ENCODE data around the gene ORM2. TPM values are rescaled to one million over a fixed set of nuclear protein-coding genes. Genes with fewer than 3 reads are reported as not detected.
"Not testable (repeated sequence)": the region's sequence is repeated elsewhere in the genome, so short reads cannot be mapped to it uniquely, and the experiment has no call there.

The ORM2 gene
- total RNA-seq, 1 donor from 2014 or later = 0.32 TPM

- intact Hi-C loops (cut with DNase I) = no loop called here
- peak; percentile 41 for DNase-seq (ENCODE audit: low spot score)
Measured at GRCh38 chr9:114311571-114312512, 17.8 kb upstream of the ORM2 start.

- peak; percentile 56 for DNase-seq (ENCODE audit: low spot score)
- intact Hi-C loops (cut with DNase I) = no loop called here
Measured at GRCh38 chr9:114312513-114312875, 17.2 kb upstream of the ORM2 start.

GRCh38 chr9:114313186-114313585 is 16.5 kb upstream of the ORM2 start:
- DNase-seq (ENCODE audit: low spot score) = peak; percentile 6
- intact Hi-C loops (cut with DNase I) = no loop called here

- intact Hi-C loops (cut with DNase I) = no loop called here
- peak; percentile 36 for DNase-seq (ENCODE audit: low spot score)
Measured at GRCh38 chr9:114314256-114314867, 15.3 kb upstream of the ORM2 start.

- intact Hi-C loops (cut with DNase I) = no loop called here
- DNase-seq (ENCODE audit: low spot score) = peak; percentile 71
Measured at GRCh38 chr9:114314881-114315722, 14.6 kb upstream of the ORM2 start.

- peak; percentile 5 for DNase-seq (ENCODE audit: low spot score)
- intact Hi-C loops (cut with DNase I) = no loop called here
Measured at GRCh38 chr9:114315723-114316363, 13.8 kb upstream of the ORM2 start.

- peak; percentile 33 for DNase-seq (ENCODE audit: low spot score)
- intact Hi-C loops (cut with DNase I) = no loop called here
Measured at GRCh38 chr9:114316605-114317230, 13.0 kb upstream of the ORM2 start.

GRCh38 chr9:114317665-114318357 is 11.9 kb upstream of the ORM2 start:
- intact Hi-C loops (cut with DNase I) = no loop called here
- DNase-seq (ENCODE audit: low spot score) = peak; percentile 6

GRCh38 chr9:114318416-114318815 is 11.3 kb upstream of the ORM2 start:
- DNase-seq (ENCODE audit: low spot score) = peak; percentile 35
- intact Hi-C loops (cut with DNase I) = no loop called here

- no peak for DNase-seq (ENCODE audit: low spot score)
- intact Hi-C loops (cut with DNase I) = no loop called here
Measured at GRCh38 chr9:114319147-114319546, 10.5 kb upstream of the ORM2 start.

- intact Hi-C loops (cut with DNase I) = not testable (repeated sequence)
Measured at GRCh38 chr9:114320710-114321109, 9.0 kb upstream of the ORM2 start.

GRCh38 chr9:114321759-114322158 is 7.9 kb upstream of the ORM2 start:
- intact Hi-C loops (cut with DNase I) = no loop called here
- DNase-seq (ENCODE audit: low spot score) = no peak

More at GRCh38 chr9:114320710-114321109, 9.0 kb upstream of the ORM2 start:
- DNase-seq (ENCODE audit: low spot score) = not testable (repeated sequence)

- DNase-seq (ENCODE audit: low spot score); intact Hi-C loops (cut with DNase I): not testable (repeated sequence)
Measured at GRCh38 chr9:114322160-114322818, 7.4 kb upstream of the ORM2 start.

GRCh38 chr9:114322831-114323531 is 6.7 kb upstream of the ORM2 start, which contains the start of gene ORM1:
ORM1 (plus strand) TSS chr9:114323098; CDS start chr9:114323134, 36 bp downstream.
- intact Hi-C loops (cut with DNase I); DNase-seq (ENCODE audit: low spot score): not testable (repeated sequence)

- DNase-seq (ENCODE audit: low spot score); intact Hi-C loops (cut with DNase I): not testable (repeated sequence)
Measured at GRCh38 chr9:114323849-114324248, 5.8 kb upstream of the ORM2 start.

- intact Hi-C loops (cut with DNase I) = no loop called here
- no peak for DNase-seq (ENCODE audit: low spot score)
Measured at GRCh38 chr9:114324492-114324891, 5.2 kb upstream of the ORM2 start.

- intact Hi-C loops (cut with DNase I); DNase-seq (ENCODE audit: low spot score): not testable (repeated sequence)
Measured at GRCh38 chr9:114324965-114325364, 4.7 kb upstream of the ORM2 start.

Data from cardiac septum (tissue), 1 donor.